Urinary bladder (tissue), 4 donors: Measurements from ENCODE around the gene RASGEF1C. TPM values are rescaled to one million over a fixed set of nuclear protein-coding genes. Genes with fewer than 3 reads are reported as not detected.

Experiments
- DNase-seq: peaks from one replicate; pipeline ENCODE4 v3.0.0-alpha.2; 2015; ENCODE audit errors: extremely low spot score
- H3K27ac ChIP-seq: one replicate; pipeline ENCODE4 v1.5.1; 2013; ENCODE audit warnings: low read depth, mild to moderate bottlenecking, moderate library complexity
- H3K36me3 ChIP-seq: one replicate; pipeline ENCODE4 v1.6.1; 2013; ENCODE audit warnings: mild to moderate bottlenecking, moderate library complexity; ENCODE audit not compliant: insufficient read depth
- H3K4me1 ChIP-seq: one replicate; pipeline ENCODE4 v1.6.1; 2013; ENCODE audit warnings: mild to moderate bottlenecking, moderate library complexity; ENCODE audit not compliant: insufficient read depth
- H3K4me3 ChIP-seq: one replicate; pipeline ENCODE4 v1.5.1; 2013; ENCODE audit warnings: low read depth, low read length
- WGBS: extraction: QIAGEN DNeasy Blood & Tissue Kit; methylation state at CpG from one replicate; pipeline ENCODE4 v1.1.7; 2013; 5-methylcytosine and 5-hydroxymethylcytosine counted together
- polyA plus RNA-seq: library from polyadenylated mRNA; stranded (reverse); fragments of 200-250 nt; gene quantifications from one replicate; pipeline ENCODE4 v1.2.3, GENCODE V29; 2013
- total RNA-seq: library from RNA; depleted of rRNA; stranded (reverse); fragments of >200 nt; gene quantifications from one replicate; pipeline ENCODE4 v1.2.3, GENCODE V29; 2014
- donor health status: healthy with polysubstance abuse.
- donor health status: healthy.

Gene RASGEF1C
- total and polyA plus RNA-seq, 2 donors, result 0.69 to 1.1 TPM

DNA sequence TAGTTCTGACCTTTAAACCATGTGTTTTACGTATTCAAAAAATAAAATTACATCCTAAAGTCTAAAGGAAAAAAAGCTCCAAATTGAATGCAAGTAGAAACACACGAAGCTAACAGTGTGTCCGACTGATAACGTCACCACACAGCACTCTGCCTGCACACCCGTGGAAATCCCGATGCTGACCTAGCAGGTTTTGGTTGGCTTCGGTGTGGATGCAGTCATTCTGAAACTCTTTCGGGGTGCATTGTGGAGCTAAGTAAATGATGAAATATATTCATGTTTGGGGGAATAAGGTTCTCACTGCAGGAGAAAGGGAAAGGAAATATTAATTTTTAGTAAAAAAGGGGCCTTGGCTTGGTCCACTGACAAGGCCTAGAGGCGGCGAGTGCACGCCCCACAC, 2.0 kb downstream of the RASGEF1C start:
- Histone ChIP-seq H3K4me1 (no peaks in the 10 kb centered on the region), H3K27ac (no peak overlapping the region), H3K36me3 (no peaks in the 10 kb centered on the region), H3K4me3 (no peak overlapping the region)
- DNase-seq, result no peak
- WGBS, result 85% methylated on average over 11 of the region's 11 CpGs

DNA sequence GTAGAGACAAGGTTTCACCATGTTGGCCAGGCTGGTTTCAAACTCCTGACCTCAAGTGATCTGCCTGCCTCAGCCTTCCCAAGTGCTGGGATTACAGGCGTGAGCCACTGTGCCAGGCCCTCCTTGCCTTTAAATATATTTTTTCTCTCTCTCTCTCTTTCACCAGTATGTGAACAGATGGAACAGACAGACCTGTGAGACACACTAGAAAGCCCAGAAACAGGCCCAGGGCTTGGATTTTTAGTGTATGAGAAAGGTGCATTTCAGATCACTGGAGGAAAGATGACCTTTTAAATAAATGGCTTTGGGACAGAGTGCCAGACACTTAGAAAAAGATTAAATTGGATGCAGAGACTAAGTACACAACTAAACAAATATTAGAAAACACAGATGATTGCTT, 3.1 kb downstream of the RASGEF1C start:
- Histone ChIP-seq H3K4me3 (no peak overlapping the region), H3K4me1 (no peaks in the 10 kb centered on the region), H3K27ac (no peak overlapping the region), H3K36me3 (no peaks in the 10 kb centered on the region)
- WGBS, result 72% methylated on average over 1 of the region's 1 CpG
- no peak for DNase-seq

DNA sequence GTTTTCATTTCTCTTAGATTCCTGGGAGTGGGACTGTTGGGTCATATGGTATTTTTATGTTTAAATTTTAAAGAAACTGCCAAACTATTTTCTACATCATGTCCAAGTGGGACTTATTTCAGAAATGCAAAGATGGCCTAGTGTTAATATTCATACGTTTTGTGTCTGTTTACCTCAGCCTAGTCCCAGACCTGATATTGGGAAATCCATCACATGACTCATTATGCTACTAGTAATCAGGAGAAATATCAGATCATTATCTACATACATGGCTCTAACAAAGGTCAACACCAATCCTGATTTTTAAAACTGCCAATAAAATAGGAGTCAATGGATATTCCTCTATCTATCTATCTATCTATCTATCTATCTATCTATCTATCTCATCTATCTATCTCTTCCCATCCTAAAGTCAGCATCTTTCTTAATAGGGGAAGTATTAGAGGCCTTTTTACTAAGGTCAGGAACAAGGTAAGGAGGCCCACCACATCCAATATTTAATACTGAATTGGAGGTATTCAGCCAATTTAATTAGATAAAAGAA, 4.7 kb downstream of the RASGEF1C start:
- WGBS, result 69% methylated on average over 1 of the region's 1 CpG
- no peak overlapping the region for H3K27ac ChIP-seq
- H3K36me3 ChIP-seq, result no peaks in the 10 kb centered on the region
- DNase-seq, result no peak
- H3K4me3 ChIP-seq, result no peak overlapping the region
- H3K4me1 ChIP-seq, result no peaks in the 10 kb centered on the region

DNA sequence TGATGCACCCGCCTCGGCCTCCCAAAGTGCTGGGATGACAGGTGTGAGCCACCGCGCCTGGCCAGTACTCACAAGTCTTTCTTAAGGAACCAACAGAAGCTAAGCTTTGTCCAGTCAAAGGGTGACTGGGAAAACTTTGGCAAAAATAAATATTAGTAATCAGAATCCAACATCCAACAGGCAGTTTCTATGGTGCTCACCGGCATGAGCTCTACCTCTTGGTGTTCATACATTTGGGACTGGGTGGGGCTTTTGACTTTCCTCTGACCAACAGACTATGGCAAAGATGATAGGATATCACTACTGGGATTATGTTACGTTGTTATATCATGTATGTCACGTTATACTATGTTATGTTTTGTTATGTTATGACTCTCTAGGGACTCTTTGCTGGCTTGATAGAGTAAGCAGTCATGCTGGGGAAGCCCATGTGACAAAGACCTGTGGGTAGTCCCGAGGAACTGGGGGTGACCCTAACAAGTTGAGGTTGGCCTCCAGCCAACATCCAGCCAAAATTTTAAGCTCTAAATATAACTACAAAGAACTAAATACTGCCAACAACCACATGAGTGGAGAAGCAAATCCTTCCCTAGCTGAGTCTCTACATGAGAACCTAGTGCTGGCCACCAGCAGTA, 6.0 kb downstream of the RASGEF1C start:
- 66% methylated on average over 8 of the region's 8 CpGs for WGBS
- DNase-seq, result no peak
- no peaks in the 10 kb centered on the region for H3K36me3 ChIP-seq
- H3K4me3 ChIP-seq, result no peak overlapping the region
- H3K27ac ChIP-seq, result no peak overlapping the region
- H3K4me1 ChIP-seq, result no peaks in the 10 kb centered on the region

DNA sequence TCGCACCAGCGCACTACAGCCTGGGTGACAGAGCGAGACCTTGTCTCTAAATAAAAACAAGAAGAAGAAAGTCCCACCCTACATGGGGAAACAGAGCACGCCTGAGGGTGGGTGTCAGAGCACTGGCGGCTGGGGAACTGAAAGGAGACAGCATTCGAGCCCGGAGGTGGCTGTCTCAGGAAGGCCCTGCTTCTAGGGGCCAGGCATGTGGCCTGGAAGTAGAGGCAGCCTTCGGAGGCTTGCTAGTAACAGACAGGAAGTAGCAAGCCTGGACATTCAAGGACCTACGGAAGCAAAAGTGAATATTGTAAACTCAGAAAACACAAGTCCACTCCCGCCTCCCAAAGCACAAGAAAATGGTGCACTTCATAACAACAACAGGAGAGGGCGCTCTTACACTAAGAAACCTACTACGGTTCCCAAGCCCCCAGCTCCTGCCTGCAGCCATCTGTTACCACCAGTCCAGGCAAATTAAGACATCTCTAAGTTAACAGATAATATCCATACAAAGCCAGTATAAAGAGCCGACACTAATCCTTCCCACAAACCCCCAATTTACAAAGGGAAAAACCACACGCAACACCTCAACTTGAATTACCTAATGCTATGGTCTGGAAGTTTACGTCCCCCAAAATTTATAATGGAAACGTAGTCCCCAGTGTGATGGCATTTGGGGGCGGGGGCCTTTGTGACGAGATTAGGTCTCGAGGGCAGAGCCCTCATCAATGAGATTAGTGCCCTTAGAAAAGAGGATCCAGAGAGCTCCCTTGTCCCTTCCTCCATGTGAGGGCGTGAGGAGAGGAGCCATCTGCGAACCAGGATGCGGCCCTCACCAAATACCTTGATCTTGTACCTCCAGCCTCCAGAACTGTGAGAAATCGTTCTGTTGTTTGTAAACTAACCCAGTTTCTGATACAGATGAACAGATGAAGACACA, 7.7 kb downstream of the RASGEF1C start:
- Histone ChIP-seq H3K4me1 (no peaks in the 10 kb centered on the region), H3K36me3 (no peaks in the 10 kb centered on the region), H3K27ac (no peak overlapping the region), H3K4me3 (no peak overlapping the region)
- WGBS, result 77% methylated on average over 23 of the region's 23 CpGs
- no peak for DNase-seq

DNA sequence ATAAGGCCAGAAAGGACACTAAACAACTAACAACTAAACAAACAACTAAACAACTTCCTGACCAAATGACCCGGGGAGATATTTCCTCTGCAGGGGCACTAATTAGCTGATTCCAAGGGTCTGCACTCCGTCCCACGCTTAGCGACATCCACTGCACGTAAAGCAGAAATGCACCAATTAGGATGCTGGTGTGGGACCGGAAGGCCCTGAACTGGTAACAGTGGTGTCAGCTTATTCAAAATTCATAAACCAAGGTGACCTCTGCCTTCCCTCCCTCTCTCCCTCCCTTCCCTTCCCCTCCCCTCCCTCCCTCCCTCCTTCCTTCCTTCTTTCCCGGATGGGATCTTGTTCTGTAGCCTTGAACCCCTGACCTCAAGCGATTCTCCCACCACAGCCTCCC, 9.6 kb downstream of the RASGEF1C start:
- no peak for DNase-seq
- 51% methylated on average over 8 of the region's 8 CpGs for WGBS

DNA sequence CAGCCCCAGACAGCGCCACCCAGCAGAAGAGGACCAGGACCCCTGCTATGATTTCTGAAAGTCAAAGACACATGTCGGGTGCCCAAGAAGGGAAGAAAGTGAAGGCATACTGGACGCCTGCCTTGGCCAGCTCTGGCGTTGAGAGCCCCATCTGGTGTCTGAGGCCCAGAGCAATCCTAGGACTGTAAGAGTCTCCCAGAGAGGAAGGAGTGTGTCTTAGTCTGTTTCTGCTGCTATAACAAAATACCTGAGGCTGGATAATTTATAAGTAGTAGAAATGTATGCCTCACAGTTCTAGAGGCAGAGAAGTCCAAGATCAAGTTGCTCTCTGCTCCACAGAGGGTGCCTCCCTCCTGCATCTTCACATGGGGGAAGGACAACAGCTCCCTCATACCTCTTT, 10.8 kb downstream of the RASGEF1C start:
- Histone ChIP-seq H3K27ac (no peak overlapping the region), H3K4me3 (no peak overlapping the region), H3K36me3 (no peaks in the 10 kb centered on the region), H3K4me1 (no peaks in the 10 kb centered on the region)
- WGBS, result 96% methylated on average over 4 of the region's 4 CpGs
- DNase-seq, result no peak

More for the DNA sequence above, 9.6 kb downstream of the RASGEF1C start:
- H3K4me1 ChIP-seq, result no peaks in the 10 kb centered on the region
- H3K27ac ChIP-seq, result no peak overlapping the region
- no peak overlapping the region for H3K4me3 ChIP-seq
- no peaks in the 10 kb centered on the region for H3K36me3 ChIP-seq

DNA sequence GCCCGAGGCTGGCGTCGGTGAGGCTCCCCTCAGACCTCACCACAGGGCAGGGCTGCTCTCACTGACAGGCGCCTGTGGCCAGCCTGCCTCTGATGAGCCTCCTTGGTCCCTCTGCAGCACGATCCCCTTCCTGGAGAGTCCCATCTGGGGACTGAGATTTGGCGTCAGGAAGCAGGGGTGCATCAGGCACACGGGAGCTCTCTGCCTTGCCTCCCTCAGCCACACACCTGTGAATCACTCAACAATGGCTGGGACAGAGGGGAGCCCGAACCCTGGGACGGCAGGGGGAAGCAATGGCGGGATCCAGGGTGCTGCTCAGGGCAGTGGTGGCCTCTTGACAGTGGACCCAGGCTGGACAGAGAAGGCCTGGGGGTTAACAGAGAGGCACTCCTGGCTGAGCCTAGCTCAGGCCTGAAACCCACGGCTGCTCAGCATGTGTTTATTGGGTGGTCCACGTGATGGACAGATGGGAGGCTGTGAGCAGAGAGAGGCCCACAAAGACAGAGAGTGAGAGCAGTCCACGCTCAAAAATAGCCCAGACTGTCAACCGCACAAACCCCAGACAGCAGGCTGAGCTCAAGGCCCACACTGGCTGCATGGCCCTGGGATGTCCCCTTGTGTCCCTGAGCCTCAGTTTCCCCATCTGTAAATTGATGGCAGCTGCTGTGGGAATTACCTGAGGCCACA, 11.9 kb downstream of the RASGEF1C start:
- Histone ChIP-seq H3K27ac (no peak overlapping the region), H3K4me3 (no peak overlapping the region), H3K36me3 (no peaks in the 10 kb centered on the region), H3K4me1 (no peaks in the 10 kb centered on the region)
- 75% methylated on average over 14 of the region's 14 CpGs for WGBS
- no peak for DNase-seq

DNA sequence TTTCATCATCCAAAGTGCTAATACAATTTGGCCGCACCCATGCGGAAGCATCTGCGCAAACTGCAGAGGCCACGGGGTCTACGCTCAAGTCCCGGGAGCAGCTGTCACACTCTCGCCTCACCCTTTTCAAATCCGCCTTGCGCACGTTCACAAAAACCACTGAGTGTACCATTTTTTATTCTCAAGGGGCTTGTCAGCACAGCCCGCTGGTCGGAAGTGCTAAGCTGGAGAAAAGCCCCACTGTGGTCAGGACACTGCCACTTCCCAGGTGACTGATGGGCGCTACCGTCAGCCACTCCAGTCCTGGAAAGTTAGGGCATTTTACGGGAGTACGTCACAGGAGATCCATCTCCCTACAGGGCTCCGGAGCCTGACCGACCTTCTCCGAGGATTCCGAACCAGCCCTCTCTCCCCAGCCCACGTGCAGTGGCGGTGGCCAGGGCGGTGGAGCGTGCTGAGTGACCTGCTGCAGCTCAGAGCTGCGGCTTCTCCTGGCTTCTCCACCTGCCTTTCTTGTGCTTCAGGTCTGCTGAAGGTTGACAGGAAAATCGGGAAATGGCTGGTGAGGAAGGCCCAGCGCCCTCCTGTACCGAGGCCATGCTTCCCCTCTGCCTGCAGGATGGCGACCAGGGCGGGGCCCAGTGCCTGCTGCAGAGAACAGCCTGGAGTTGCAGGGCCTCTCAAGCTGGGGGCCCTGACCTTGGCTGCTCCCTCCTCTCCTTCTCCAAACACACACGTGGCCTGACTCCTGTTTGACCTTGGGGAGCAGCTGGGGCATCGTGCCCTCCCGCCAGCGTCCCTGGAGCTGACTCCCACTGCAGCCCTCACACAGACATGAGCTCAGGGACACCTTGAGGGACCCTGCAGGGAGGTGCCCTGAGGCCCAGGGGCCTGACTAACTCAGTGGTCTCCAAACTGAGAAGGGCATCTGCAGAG, 14.3 kb downstream of the RASGEF1C start:
- no peaks in the 10 kb centered on the region for H3K36me3 ChIP-seq
- WGBS, result 88% methylated on average over 34 of the region's 34 CpGs
- H3K4me3 ChIP-seq, result no peak overlapping the region
- H3K27ac ChIP-seq, result no peak overlapping the region
- no peak for DNase-seq
- no peaks in the 10 kb centered on the region for H3K4me1 ChIP-seq

DNA sequence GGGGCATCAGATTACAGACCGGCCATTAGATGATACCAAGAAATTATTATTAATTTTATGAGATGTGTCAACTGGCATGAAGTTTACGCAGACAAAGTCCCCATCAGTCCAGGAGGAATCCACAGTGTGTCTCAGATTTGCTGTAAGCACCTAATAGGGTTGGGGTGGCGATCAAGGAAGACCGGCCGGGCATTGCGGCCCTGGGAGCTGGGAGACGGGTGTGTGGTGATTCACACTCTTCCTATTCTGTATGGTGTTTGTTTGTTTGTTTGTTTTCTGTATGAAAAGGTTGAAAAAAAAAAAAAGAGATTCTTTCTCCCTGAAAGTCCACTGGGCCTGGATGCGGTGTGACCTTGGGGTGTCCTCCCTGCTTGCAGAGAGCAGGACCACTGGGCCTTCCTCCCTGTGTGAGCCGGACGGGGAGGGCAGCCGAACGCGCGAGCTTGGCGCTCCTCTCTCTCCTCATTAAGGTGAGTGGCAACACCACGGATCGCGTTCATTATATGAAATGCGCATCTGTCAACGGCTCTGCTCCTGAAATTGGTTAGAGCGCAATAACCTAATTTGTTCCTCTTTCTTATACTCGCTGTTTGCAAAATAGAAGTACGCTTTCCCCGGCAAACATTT, 15.1 kb downstream of the RASGEF1C start:
- H3K36me3 ChIP-seq, result no peaks in the 10 kb centered on the region
- no peak overlapping the region for H3K27ac ChIP-seq
- no peaks in the 10 kb centered on the region for H3K4me1 ChIP-seq
- 94% methylated on average over 24 of the region's 24 CpGs for WGBS
- no peak for DNase-seq
- no peak overlapping the region for H3K4me3 ChIP-seq

DNA sequence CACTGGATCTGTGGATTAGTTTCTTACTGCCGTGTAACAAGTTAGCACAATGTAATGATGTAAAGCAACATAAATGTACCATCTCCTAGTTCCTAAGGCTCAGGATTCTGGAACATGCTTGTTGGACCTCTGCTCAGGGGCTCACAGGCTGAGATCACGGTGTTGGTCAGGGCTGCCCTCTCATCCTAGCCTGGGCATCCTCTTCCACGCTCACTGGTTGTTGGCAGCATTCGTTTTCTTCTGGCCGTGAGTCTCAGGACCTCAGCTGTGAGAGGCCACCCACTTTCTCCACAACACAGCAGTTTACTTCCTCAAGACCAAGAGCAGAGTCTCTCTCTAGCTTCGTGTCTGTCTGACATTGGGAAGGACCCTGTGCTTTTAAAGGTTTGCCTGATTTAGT, 17.3 kb downstream of the RASGEF1C start:
- WGBS, result 56% methylated on average over 6 of the region's 6 CpGs
- DNase-seq, result no peak
- Histone ChIP-seq H3K4me3 (no peak overlapping the region), H3K36me3 (no peaks in the 10 kb centered on the region), H3K4me1 (no peaks in the 10 kb centered on the region), H3K27ac (no peak overlapping the region)

DNA sequence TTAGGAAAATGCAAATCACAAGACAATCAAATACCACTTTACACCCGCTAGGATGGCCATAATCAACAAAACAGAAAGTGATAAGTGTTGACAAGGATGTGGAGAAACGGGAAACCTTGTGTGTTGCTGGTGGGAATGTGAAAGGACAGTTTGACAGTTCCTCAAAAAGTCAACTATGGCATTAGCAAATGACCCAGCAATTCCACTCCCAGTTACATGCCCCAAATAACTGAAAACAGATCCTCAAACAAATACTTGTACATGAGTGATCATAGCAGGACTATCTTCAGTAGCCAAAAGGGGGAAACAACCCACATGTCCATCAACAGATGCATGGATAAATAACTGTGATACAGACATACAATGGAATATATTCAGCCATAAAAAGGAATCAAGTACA, 21.2 kb downstream of the RASGEF1C start:
- DNase-seq, result no peak
- Histone ChIP-seq H3K36me3 (no peaks in the 10 kb centered on the region), H3K4me3 (no peak overlapping the region), H3K27ac (no peak overlapping the region), H3K4me1 (no peaks in the 10 kb centered on the region)
- WGBS, result 61% methylated on average over 2 of the region's 2 CpGs
